GM19043 (cell line): ENCODE measurements around the gene S100A2.
A peak's percentile ranks its signal among the peaks of the same experiment; 100 is the strongest.

ENCODE experiments used
- ATAC-seq: cut with Tn5 transposase; IDR thresholded peaks from one replicate; pipeline ENCODE4 v1.9.1; 2021; ENCODE audit warnings: low read depth; ENCODE audit not compliant: unreplicated experiment

S100A2 gene

GRCh38 chr1:153546796-153547559 lies 18.7 kb downstream of the S100A2 start:
- no peak for ATAC-seq

- no peak for ATAC-seq
These were observed 19.3 kb downstream of the S100A2 start for GRCh38 chr1:153546371-153546770.

GRCh38 chr1:153545067-153546055 lies 20.3 kb downstream of the S100A2 start, which contains the start of gene S100A4:
TSS of gene S100A4 (minus strand) at chr1:153545806. CDS start at chr1:153544794, 1,012 bp downstream.
- ATAC-seq: peak; percentile 55

- ATAC-seq: no peak
These were observed 21.1 kb downstream of the S100A2 start for GRCh38 chr1:153544453-153545066.

- no peak for ATAC-seq
These were observed 21.9 kb downstream of the S100A2 start for GRCh38 chr1:153543736-153544135.

- ATAC-seq: no peak
These were observed 22.5 kb downstream of the S100A2 start for GRCh38 chr1:153542956-153543711.

GRCh38 chr1:153541641-153542590 lies 23.7 kb downstream of the S100A2 start:
- no peak for ATAC-seq

GRCh38 chr1:153540394-153541361 lies 25.0 kb downstream of the S100A2 start, which contains the start of gene S100A5:
TSS of gene S100A5 (minus strand) at chr1:153540934. CDS start at chr1:153540191, 743 bp downstream.
- no peak for ATAC-seq

- no peak for ATAC-seq
These were observed 26.1 kb downstream of the S100A2 start for GRCh38 chr1:153539395-153540093.

- ATAC-seq: no peak
These were observed 27.3 kb downstream of the S100A2 start for GRCh38 chr1:153538315-153538821.

GRCh38 chr1:153537376-153537730 lies 28.3 kb downstream of the S100A2 start:
- ATAC-seq: no peak

- ATAC-seq: no peak
These were observed 28.8 kb downstream of the S100A2 start for GRCh38 chr1:153536671-153537375.

GRCh38 chr1:153536012-153536670 lies 29.5 kb downstream of the S100A2 start:
- ATAC-seq: no peak

GRCh38 chr1:153535242-153536011 lies 30.2 kb downstream of the S100A2 start, which contains the start of gene S100A6:
TSS of gene S100A6 (minus strand) at chr1:153535991. CDS start at chr1:153535339, 652 bp downstream.
- no peak for ATAC-seq

GRCh38 chr1:153534925-153535241 lies 30.8 kb downstream of the S100A2 start:
- no peak for ATAC-seq
